CD14-positive monocyte (primary cell): Measurements from ENCODE around the gene WSB1. TPM values are rescaled to one million over a fixed set of nuclear protein-coding genes. Genes with fewer than 3 reads are reported as not detected.

Experiments
- DNase-seq, 3 donors: peaks; one replicate each; pipeline ENCODE4 v3.0.0-alpha.2; 2011 to 2022
- H2AFZ ChIP-seq: 2 replicates; pipeline ENCODE4 v1.6.0; 2012; ENCODE audit warnings: mild to moderate bottlenecking, low read depth, low read length, inconsistent platforms; ENCODE audit not compliant: insufficient read depth, poor library complexity, severe bottlenecking
- H3K27ac ChIP-seq, 2 donors: 1 replicate in 1 of 2; 2 replicates in 1 of 2; pipeline ENCODE4 v1.5.1; 2012 to 2013; ENCODE audit warnings: low read length in 2 of 2, control low read depth in 1 of 2, inconsistent platforms in 1 of 2, low read depth in 1 of 2, mild to moderate bottlenecking in 1 of 2
- H3K27me3 ChIP-seq, 2 donors: one replicate each; pipeline versions ENCODE4 v1.6.0 to v1.6.1; 2011 to 2013; ENCODE audit warnings: low read length in 2 of 2; ENCODE audit not compliant: control insufficient read depth in 2 of 2, insufficient read depth in 2 of 2
- H3K36me3 ChIP-seq, 2 donors: replicated peaks in 1 of 2; 1 replicate in 1 of 2; 2 replicates in 1 of 2; pipeline versions ENCODE4 v1.5.1 to v1.6.1; 2012 to 2013; ENCODE audit warnings: low read length in 2 of 2, control low read depth in 1 of 2, inconsistent platforms in 1 of 2, mild to moderate bottlenecking in 1 of 2; ENCODE audit not compliant: insufficient read depth in 2 of 2, control insufficient read depth in 1 of 2
- H3K4me1 ChIP-seq, 2 donors: 1 replicate in 1 of 2; 2 replicates in 1 of 2; pipeline versions ENCODE4 v1.5.1 to v1.6.1; 2012 to 2013; ENCODE audit warnings: low read length in 2 of 2, control low read depth in 1 of 2, inconsistent platforms in 1 of 2, mild to moderate bottlenecking in 1 of 2, moderate library complexity in 1 of 2; ENCODE audit not compliant: insufficient read depth in 2 of 2, control insufficient read depth in 1 of 2
- H3K4me2 ChIP-seq: replicated peaks from 2 replicates; pipeline ENCODE3; 2012; ENCODE audit warnings: low read length, moderate library complexity, mild to moderate bottlenecking; ENCODE audit not compliant: poor library complexity, severe bottlenecking; ENCODE audit errors: extremely low read depth
- H3K4me3 ChIP-seq, 3 experiments: fragments of 200-600 bp in 1 of 3; sonication (generic) in 1 of 3; replicated peaks in 1 of 3; 1 replicate in 2 of 3; 2 replicates in 1 of 3; pipeline ENCODE4 v1.5.1; 2011 to 2013; ENCODE audit warnings: low read length in 3 of 3, mild to moderate bottlenecking in 3 of 3, control low read depth in 2 of 3, low read depth in 2 of 3, inconsistent platforms in 1 of 3, moderate library complexity in 1 of 3
- H3K79me2 ChIP-seq: 2 replicates; pipeline ENCODE4 v1.6.0; 2012; ENCODE audit warnings: mild to moderate bottlenecking, control low read depth, inconsistent platforms, low read length, moderate library complexity; ENCODE audit not compliant: insufficient read depth
- H3K9ac ChIP-seq: 2 replicates; pipeline ENCODE4 v1.6.0; 2017; ENCODE audit warnings: low read length, mild to moderate bottlenecking; ENCODE audit not compliant: insufficient read depth, poor library complexity, severe bottlenecking
- H3K9me3 ChIP-seq, 2 donors: replicated peaks in 1 of 2; 1 replicate in 1 of 2; 2 replicates in 1 of 2; pipeline versions ENCODE4 v1.5.1 to v1.6.1; 2012 to 2013; ENCODE audit warnings: low read length in 2 of 2, control low read depth in 1 of 2; ENCODE audit not compliant: control insufficient read depth in 1 of 2, insufficient read depth in 1 of 2
- H4K20me1 ChIP-seq: 2 replicates; pipeline ENCODE4 v1.6.0; 2012; ENCODE audit warnings: mild to moderate bottlenecking, low read length, control low read depth, moderate library complexity; ENCODE audit not compliant: insufficient read depth
- H3K27ac Mint-ChIP-seq, 7 donors: one replicate each; pipeline ENCODE4 v1.8.0; 2020; ENCODE audit warnings: mild to moderate bottlenecking in 7 of 7, mixed read lengths in 7 of 7, moderate library complexity in 6 of 7, inconsistent platforms in 2 of 7
- H3K27me3 Mint-ChIP-seq, 3 donors: one replicate each; pipeline ENCODE4 v1.8.0; 2021 to 2022; ENCODE audit warnings: low read depth in 3 of 3, mild to moderate bottlenecking in 3 of 3, mixed read lengths in 3 of 3, moderate library complexity in 3 of 3, inconsistent platforms in 1 of 3
- H3K36me3 Mint-ChIP-seq, 2 donors: one replicate each; pipeline ENCODE4 v1.8.0; 2020; ENCODE audit warnings: mixed read lengths in 2 of 2, inconsistent platforms in 1 of 2, mild to moderate bottlenecking in 1 of 2
- H3K4me1 Mint-ChIP-seq: one replicate; pipeline ENCODE4 v1.8.0; 2020; ENCODE audit warnings: mild to moderate bottlenecking, mixed read lengths
- H3K4me3 Mint-ChIP-seq, 2 donors: one replicate each; pipeline ENCODE4 v1.8.0; 2020; ENCODE audit warnings: mild to moderate bottlenecking in 2 of 2, mixed read lengths in 2 of 2, moderate library complexity in 1 of 2
- H3K9me3 Mint-ChIP-seq, 7 donors: one replicate each; pipeline ENCODE4 v1.8.0; 2020 to 2022; ENCODE audit warnings: mixed read lengths in 7 of 7, mild to moderate bottlenecking in 6 of 7, moderate library complexity in 6 of 7, inconsistent platforms in 2 of 7
- WGBS: methylation state at CpG from one replicate; pipeline ENCODE4 v1.1.5; 2013; ENCODE audit warnings: missing lambda C conversion rate; ENCODE audit not compliant: insufficient coverage; 5-methylcytosine and 5-hydroxymethylcytosine counted together
- intact Hi-C, 2 donors: fragments of 100-400 bp; cut with micrococcal nuclease; formaldehyde crosslinking; loops; one replicate each; pipeline versions ENCODE4 v1.15.0 to v1.15.1; 2023
- polyA plus RNA-seq, 3 donors: library from polyadenylated mRNA; depleted of rRNA in 1 of 3; unstranded in 2 of 3; stranded (reverse) in 1 of 3; fragments of 300-500 nt in 2 of 3; fragments of >200 nt in 1 of 3; fragmentation: Illumina TruSeq in 2 of 3; gene quantifications; 1 replicate in 2 of 3; 2 replicates in 1 of 3; pipeline ENCODE4 v1.2.3, GENCODE V29; 2012 to 2021
- TF ChIP-seq, protein P1 (sequence below): fragments of 200-600 bp; IDR thresholded peaks from one replicate; pipeline ENCODE4 v1.8.0; 2022; ENCODE audit warnings: antibody characterized with exemption, mild to moderate bottlenecking

Gene WSB1
- polyA plus RNA-seq, 3 donors = 220 to 368 (median 296) TPM

DNA sequence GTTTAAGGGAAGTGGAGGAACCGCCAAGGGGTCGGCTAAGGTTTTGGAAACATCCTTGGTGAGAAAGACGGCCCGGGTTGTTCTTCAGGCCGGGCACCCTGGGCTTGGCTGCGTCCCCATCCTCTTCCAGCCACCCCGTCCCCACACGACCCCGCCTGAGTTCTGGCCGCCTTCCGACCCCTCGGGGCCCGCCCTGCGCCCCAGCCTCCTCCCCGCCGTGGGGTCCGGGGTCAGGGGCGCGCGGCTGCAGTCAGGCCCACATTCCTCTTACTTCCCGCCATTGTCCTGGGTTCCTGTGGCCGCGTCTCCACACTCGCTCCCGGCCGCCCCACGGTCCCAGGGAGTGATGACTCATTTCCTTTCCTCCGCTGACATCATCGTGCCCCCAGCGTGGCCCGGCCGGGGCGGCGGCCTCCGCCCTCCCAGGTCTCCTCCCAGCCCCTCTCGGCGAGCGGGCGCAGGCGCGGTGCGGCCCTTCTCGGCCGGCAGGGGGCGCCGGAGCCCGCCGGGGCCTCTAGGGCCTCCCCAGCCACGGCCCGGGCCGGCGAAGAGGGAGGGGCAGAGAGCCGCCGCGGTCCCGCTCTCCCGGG, 59.6 kb downstream of the WSB1 start:
- no peaks in the 10 kb centered on the region for H3K36me3 Mint-ChIP-seq
- peak overlapping the region; percentile 84 to 95 (median 89) for H3K27ac Mint-ChIP-seq

DNA sequence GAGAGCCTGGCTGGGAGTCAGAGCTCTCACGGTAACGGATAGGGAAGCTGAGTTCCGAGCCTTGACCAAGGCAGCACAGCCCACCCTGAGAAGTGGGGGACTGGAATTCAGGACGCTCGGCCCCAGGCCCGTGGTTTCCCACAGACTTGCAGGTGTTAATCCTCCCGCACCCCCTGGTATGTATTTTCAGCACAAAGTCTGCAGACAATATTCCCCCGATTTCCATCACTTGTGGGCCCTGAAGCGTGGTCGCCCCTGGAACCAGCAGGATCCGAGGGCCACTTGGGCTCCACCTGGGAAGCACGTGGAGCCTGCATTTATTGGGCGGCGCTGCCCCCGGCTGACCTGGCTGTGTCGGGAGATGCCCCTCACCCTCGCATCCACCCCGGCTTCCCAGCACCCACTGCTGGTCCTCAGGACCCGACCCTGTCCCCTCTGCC, 60.2 kb downstream of the WSB1 start:
- H3K27me3 Mint-ChIP-seq = peaks cover 0 to 2% (median 2%) of the 10 kb centered on the region in 3 donors
- Histone ChIP-seq H3K9ac (peak overlapping the region; percentile 68), H3K27me3 (no peaks in the 10 kb centered on the region), H3K79me2 (peaks cover 4% of the 10 kb centered on the region), H2AFZ (peak overlapping the region; percentile 85), H3K27ac (peak overlapping the region; percentile 37 to 67), H4K20me1 (no peaks in the 10 kb centered on the region), H3K9me3 (no peaks in the 10 kb centered on the region), H3K4me1 (peaks cover 19 to 29% of the 10 kb centered on the region in 2 donors), H3K4me3 (peak overlapping the region; percentile 42 to 76 (median 55)), H3K4me2 (peak overlapping the region; percentile 80), H3K36me3 (no peaks in the 10 kb centered on the region)
- TF ChIP-seq, protein P1, sequence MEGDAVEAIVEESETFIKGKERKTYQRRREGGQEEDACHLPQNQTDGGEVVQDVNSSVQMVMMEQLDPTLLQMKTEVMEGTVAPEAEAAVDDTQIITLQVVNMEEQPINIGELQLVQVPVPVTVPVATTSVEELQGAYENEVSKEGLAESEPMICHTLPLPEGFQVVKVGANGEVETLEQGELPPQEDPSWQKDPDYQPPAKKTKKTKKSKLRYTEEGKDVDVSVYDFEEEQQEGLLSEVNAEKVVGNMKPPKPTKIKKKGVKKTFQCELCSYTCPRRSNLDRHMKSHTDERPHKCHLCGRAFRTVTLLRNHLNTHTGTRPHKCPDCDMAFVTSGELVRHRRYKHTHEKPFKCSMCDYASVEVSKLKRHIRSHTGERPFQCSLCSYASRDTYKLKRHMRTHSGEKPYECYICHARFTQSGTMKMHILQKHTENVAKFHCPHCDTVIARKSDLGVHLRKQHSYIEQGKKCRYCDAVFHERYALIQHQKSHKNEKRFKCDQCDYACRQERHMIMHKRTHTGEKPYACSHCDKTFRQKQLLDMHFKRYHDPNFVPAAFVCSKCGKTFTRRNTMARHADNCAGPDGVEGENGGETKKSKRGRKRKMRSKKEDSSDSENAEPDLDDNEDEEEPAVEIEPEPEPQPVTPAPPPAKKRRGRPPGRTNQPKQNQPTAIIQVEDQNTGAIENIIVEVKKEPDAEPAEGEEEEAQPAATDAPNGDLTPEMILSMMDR = peak; percentile 59
- 16% methylated on average over 17 of the region's 19 CpGs for WGBS
- intact Hi-C loops = loop anchor here (2.0 to 5.0 kb wide), 2 partner anchors 77 to 117 kb away; no protein-coding TSS in a partner anchor
- H3K4me3 Mint-ChIP-seq = peak overlapping the region; percentile 74 to 87
- H3K9me3 Mint-ChIP-seq = peaks cover 0 to 2% (median 0%) of the 10 kb centered on the region in 7 donors
- H3K4me1 Mint-ChIP-seq = peaks cover 27% of the 10 kb centered on the region
- peak overlapping the region; percentile 59 to 91 (median 82) for H3K27ac Mint-ChIP-seq
- no peaks in the 10 kb centered on the region for H3K36me3 Mint-ChIP-seq
- DNase-seq = no peak

More for the DNA sequence above, 59.6 kb downstream of the WSB1 start:
- Mint-ChIP-seq H3K4me1 (peaks cover 30% of the 10 kb centered on the region), H3K9me3 (peaks cover 0 to 2% (median 0%) of the 10 kb centered on the region in 7 donors), H3K4me3 (peak overlapping the region; percentile 75 to 87), H3K27me3 (peaks cover 0 to 2% (median 2%) of the 10 kb centered on the region in 3 donors)
- peaks cover 22 to 34% of the 10 kb centered on the region in 2 donors for H3K4me1 ChIP-seq
- no peaks in the 10 kb centered on the region for H3K27me3 ChIP-seq
- no peaks in the 10 kb centered on the region for H3K9me3 ChIP-seq
- H2AFZ ChIP-seq = peak overlapping the region; percentile 85
- intact Hi-C loops = loop anchor here (1.0 to 5.0 kb wide), 4 partner anchors 77 to 248 kb away; no protein-coding TSS in a partner anchor
- peak overlapping the region; percentile 55 to 76 (median 74) for H3K4me3 ChIP-seq
- peak; percentile 90 to 96 (median 90) for DNase-seq
- H3K4me2 ChIP-seq = peak overlapping the region; percentile 80
- TF ChIP-seq, protein P1 = peak; percentile 85
- H3K36me3 ChIP-seq = no peaks in the 10 kb centered on the region
- H3K27ac ChIP-seq = peak overlapping the region; percentile 60 to 81
- WGBS = under 1% methylated on average over 51 of the region's 57 CpGs
- no peaks in the 10 kb centered on the region for H4K20me1 ChIP-seq
- H3K79me2 ChIP-seq = peaks cover 4% of the 10 kb centered on the region
- peak overlapping the region; percentile 68 for H3K9ac ChIP-seq
